ENCODE results near the gene SLC7A9. TPM values are rescaled to one million over a fixed set of nuclear protein-coding genes. Genes with fewer than 3 reads are reported as not detected.

Gene SLC7A9
- polyA plus RNA-seq, 1 of the 3 experiments (the other 2 are of a cell fraction), result not detected

DNA sequence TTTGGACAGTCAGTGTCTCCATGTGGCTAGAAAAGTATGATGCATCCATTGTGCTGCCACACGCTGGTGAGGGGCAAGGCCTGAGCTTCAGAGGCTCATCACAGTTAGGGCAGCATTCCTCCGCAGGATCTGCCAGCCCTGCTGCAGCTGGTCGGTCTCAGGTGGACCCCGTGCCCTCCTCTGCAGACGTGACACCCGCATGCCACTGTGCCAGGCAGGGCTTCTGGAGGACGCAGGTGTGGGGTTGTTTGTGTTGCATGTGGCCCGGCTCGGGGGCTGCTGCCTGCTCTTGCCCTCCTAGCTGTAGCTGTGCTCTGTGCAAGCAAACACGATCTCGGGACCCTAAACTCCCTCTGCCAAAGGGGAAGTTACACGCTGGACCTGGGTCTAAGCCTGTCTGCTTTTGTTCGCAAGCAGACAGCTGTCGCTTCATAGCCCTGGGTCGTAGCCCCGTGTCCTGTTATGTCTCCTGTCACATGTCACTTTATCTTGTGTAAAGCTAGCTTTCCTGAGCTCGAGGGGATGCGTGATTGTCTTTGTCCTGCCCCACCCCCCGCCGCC lies 45.3 kb downstream of the SLC7A9 start:
- H3K79me2 ChIP-seq (ENCODE audit: insufficient read depth), result no peaks in the 10 kb centered on the region
- no peaks in the 10 kb centered on the region for H3F3A ChIP-seq (replicated peaks; ENCODE audit: insufficient read depth)
- H2AFZ ChIP-seq (ENCODE audit: low read depth), result no peak overlapping the region
- no peak overlapping the region for H3K9ac ChIP-seq
- H3K9me2 ChIP-seq, result no peaks in the 10 kb centered on the region
- H3K4me2 ChIP-seq, result no peak overlapping the region
- TF ChIP-seq SIN3A (IDR thresholded peaks at IDR 0.05; ENCODE audit: borderline replicate concordance, low read depth, low read length), result no peak
- 0 out of 4 replicates have a peak, but pooled peaks of 1 of the 2 experiments have one; percentile 16 for TF ChIP-seq EP300 (IDR thresholded peaks at IDR 0.05; ENCODE audit: borderline replicate concordance in 1 of 2, low read depth in 1 of 2, low read length in 1 of 2)
- TF ChIP-seq TCF12 (IDR thresholded peaks at IDR 0.05), result no peak
- POLR2A ChIA-PET, result no interaction called here
- no peaks in the 10 kb centered on the region for H4K20me1 ChIP-seq (ENCODE audit: insufficient read depth)
- no peak overlapping the region for H3K27ac ChIP-seq (ENCODE audit: low read depth in 2 of 2, low read length in 1 of 2)
- peaks cover 6% of the 10 kb centered on the region; the same call in 1 of the 2 replicates for H3K27me3 ChIP-seq (ENCODE audit: insufficient read depth)
- H3K9me3 ChIP-seq, result no peaks in the 10 kb centered on the region
- CTCF ChIA-PET, result no interaction called here
- peak; percentile 59 for DNase-seq
- H3K4me3 ChIP-seq (ENCODE audit: low read depth in 2 of 2, low read length in 1 of 2), result no peak overlapping the region
- no peaks in the 10 kb centered on the region for H3K36me3 ChIP-seq (replicated peaks in 1 of 2; ENCODE audit: control insufficient read depth in 1 of 2, insufficient read depth in 2 of 2, low read length in 1 of 2)
- 52% methylated on average over 16 of the region's 20 CpGs for WGBS (ENCODE audit: low lambda C conversion rate)
- H3K4me1 ChIP-seq (ENCODE audit: control insufficient read depth in 1 of 2, insufficient read depth in 2 of 2, low read depth in 1 of 2, low read length in 1 of 2), result peaks cover 0 to 14% of the 10 kb centered on the region in 2 experiments; a peak in 1 of 4 replicates

DNA sequence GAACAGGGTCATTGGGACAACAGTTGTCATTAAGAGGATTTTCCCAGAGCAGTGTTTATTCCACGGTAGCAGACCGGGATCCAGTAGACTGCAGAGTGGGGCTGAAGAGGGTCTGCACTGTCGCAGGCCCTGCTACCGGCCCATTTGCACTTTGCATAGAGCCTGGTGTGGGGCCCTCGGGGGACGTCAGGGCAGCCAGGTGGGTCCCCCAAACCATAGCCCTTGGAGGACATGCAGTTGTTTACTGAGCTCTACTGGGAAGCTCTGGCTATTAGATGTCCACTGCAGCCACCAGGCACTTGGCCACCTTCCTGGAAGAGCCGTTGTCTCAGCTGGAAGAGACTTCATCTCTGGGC lies 45.8 kb downstream of the SLC7A9 start:
- Histone ChIP-seq H3K4me2 (no peak overlapping the region), H3K9me3 (no peaks in the 10 kb centered on the region), H3K27me3 (ENCODE audit: insufficient read depth) (peaks cover 2% of the 10 kb centered on the region; the same call in 1 of the 2 replicates), H3K9me2 (no peaks in the 10 kb centered on the region), H3F3A (replicated peaks; ENCODE audit: insufficient read depth) (no peaks in the 10 kb centered on the region), H3K79me2 (ENCODE audit: insufficient read depth) (no peaks in the 10 kb centered on the region), H3K4me1 (ENCODE audit: control insufficient read depth in 1 of 2, insufficient read depth in 2 of 2, low read depth in 1 of 2, low read length in 1 of 2) (peaks cover 0 to 14% of the 10 kb centered on the region in 2 experiments; a peak in 1 of 4 replicates), H3K4me3 (ENCODE audit: low read depth in 2 of 2, low read length in 1 of 2) (no peak overlapping the region), H4K20me1 (ENCODE audit: insufficient read depth) (no peaks in the 10 kb centered on the region), H3K36me3 (replicated peaks in 1 of 2; ENCODE audit: control insufficient read depth in 1 of 2, insufficient read depth in 2 of 2, low read length in 1 of 2) (no peaks in the 10 kb centered on the region), H3K27ac (ENCODE audit: low read depth in 2 of 2, low read length in 1 of 2) (no peak overlapping the region), H3K9ac (no peak overlapping the region), H2AFZ (ENCODE audit: low read depth) (no peak overlapping the region)
- DNase-seq, result no peak
- no peak for TF ChIP-seq NRF1 (IDR thresholded peaks at IDR 0.05; ENCODE audit: low read depth, low read length)
- TF ChIP-seq, protein P1, sequence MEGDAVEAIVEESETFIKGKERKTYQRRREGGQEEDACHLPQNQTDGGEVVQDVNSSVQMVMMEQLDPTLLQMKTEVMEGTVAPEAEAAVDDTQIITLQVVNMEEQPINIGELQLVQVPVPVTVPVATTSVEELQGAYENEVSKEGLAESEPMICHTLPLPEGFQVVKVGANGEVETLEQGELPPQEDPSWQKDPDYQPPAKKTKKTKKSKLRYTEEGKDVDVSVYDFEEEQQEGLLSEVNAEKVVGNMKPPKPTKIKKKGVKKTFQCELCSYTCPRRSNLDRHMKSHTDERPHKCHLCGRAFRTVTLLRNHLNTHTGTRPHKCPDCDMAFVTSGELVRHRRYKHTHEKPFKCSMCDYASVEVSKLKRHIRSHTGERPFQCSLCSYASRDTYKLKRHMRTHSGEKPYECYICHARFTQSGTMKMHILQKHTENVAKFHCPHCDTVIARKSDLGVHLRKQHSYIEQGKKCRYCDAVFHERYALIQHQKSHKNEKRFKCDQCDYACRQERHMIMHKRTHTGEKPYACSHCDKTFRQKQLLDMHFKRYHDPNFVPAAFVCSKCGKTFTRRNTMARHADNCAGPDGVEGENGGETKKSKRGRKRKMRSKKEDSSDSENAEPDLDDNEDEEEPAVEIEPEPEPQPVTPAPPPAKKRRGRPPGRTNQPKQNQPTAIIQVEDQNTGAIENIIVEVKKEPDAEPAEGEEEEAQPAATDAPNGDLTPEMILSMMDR (IDR thresholded peaks at IDR 0.05), result no peak
- TF ChIP-seq FOSL2 (IDR thresholded peaks at IDR 0.05; ENCODE audit: borderline replicate concordance, low read depth), result no peak
- ChIA-PET POLR2A (no interaction called here), CTCF (no interaction called here)
- 86% methylated on average over 3 of the region's 7 CpGs for WGBS (ENCODE audit: low lambda C conversion rate)

DNA sequence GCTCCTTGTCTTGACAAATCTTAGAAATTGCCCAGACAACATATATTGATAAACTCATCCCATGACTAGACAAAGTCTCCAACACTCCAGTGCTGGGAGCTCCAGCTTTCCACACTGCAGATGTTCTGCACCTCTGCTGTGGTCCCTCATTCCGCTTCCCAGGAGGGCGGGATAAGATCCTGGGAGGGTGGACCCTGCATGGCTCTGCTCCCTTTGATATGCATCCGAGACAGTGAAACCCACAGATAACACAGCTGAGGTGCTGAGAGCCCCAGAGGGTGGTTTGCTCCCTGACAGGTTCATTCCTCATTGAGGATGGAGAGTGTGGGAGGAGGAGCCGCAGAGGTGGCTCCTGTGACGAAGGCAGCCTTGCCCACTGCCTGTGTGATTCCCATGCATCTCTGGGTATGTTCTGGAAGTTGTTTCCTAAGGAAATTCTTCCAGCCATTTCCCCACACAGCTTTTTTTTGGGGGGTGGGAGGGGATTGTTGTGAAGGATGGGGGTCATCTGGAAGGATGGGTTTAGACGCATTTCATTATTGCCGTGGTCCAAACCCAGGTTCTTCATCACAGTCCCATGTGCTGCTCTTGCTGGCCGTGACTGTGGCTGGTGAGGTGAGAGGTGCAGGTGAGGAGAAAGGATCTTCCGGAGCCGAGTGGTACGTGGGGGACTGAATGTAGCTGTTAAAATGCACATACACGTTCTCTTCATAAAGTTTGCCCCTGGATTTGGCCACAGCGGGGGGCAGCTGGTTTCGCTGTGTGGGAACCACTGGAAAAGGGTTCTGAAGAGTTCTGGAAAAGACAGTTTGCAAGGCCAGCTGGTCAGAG lies 46.4 kb downstream of the SLC7A9 start:
- H3K9me3 ChIP-seq, result no peaks in the 10 kb centered on the region
- POLR2A ChIA-PET, result no interaction called here
- peaks cover 0 to 20% of the 10 kb centered on the region in 2 experiments; a peak in 1 of 4 replicates for H3K4me1 ChIP-seq (ENCODE audit: control insufficient read depth in 1 of 2, insufficient read depth in 2 of 2, low read depth in 1 of 2, low read length in 1 of 2)
- no peaks in the 10 kb centered on the region; the same call in 1 of the 2 replicates for H3K27me3 ChIP-seq (ENCODE audit: insufficient read depth)
- no peak overlapping the region for H3K4me3 ChIP-seq (ENCODE audit: low read depth in 2 of 2, low read length in 1 of 2)
- H4K20me1 ChIP-seq (ENCODE audit: insufficient read depth), result no peaks in the 10 kb centered on the region
- H3K9ac ChIP-seq, result no peak overlapping the region
- H3K4me2 ChIP-seq, result no peak overlapping the region
- H3K36me3 ChIP-seq (replicated peaks in 1 of 2; ENCODE audit: control insufficient read depth in 1 of 2, insufficient read depth in 2 of 2, low read length in 1 of 2), result no peaks in the 10 kb centered on the region
- no peaks in the 10 kb centered on the region for H3K9me2 ChIP-seq
- 57% methylated on average over 13 of the region's 14 CpGs for WGBS (ENCODE audit: low lambda C conversion rate)
- no peaks in the 10 kb centered on the region for H3K79me2 ChIP-seq (ENCODE audit: insufficient read depth)
- no peak for DNase-seq
- H2AFZ ChIP-seq (ENCODE audit: low read depth), result no peak overlapping the region
- CTCF ChIA-PET, result interaction anchor here (0.6 kb wide), 1 partner anchor 58 kb away, joined by 3 read pairs; no protein-coding TSS in a partner anchor
- H3F3A ChIP-seq (replicated peaks; ENCODE audit: insufficient read depth), result no peaks in the 10 kb centered on the region
- no peak overlapping the region for H3K27ac ChIP-seq (ENCODE audit: low read depth in 2 of 2, low read length in 1 of 2)
- TF ChIP-seq, protein P2, sequence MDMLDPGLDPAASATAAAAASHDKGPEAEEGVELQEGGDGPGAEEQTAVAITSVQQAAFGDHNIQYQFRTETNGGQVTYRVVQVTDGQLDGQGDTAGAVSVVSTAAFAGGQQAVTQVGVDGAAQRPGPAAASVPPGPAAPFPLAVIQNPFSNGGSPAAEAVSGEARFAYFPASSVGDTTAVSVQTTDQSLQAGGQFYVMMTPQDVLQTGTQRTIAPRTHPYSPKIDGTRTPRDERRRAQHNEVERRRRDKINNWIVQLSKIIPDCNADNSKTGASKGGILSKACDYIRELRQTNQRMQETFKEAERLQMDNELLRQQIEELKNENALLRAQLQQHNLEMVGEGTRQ (IDR thresholded peaks at IDR 0.05; ENCODE audit: borderline replicate concordance, low read depth, low read length), result no peak
- TF ChIP-seq CHD2 (IDR thresholded peaks at IDR 0.05; ENCODE audit: low read length, partially characterized antibody) (no peak), EZH2phosphoT487 (IDR thresholded peaks at IDR 0.05; ENCODE audit: borderline replicate concordance, low read depth) (no peak), ELF1 (IDR thresholded peaks at IDR 0.05) (no peak), RCOR1 (IDR thresholded peaks at IDR 0.05; ENCODE audit: low read length) (no peak)
- TF ChIP-seq, protein P3, sequence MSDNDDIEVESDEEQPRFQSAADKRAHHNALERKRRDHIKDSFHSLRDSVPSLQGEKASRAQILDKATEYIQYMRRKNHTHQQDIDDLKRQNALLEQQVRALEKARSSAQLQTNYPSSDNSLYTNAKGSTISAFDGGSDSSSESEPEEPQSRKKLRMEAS (IDR thresholded peaks at IDR 0.05; ENCODE audit: low read depth), result no peak
- TF ChIP-seq, protein P4, sequence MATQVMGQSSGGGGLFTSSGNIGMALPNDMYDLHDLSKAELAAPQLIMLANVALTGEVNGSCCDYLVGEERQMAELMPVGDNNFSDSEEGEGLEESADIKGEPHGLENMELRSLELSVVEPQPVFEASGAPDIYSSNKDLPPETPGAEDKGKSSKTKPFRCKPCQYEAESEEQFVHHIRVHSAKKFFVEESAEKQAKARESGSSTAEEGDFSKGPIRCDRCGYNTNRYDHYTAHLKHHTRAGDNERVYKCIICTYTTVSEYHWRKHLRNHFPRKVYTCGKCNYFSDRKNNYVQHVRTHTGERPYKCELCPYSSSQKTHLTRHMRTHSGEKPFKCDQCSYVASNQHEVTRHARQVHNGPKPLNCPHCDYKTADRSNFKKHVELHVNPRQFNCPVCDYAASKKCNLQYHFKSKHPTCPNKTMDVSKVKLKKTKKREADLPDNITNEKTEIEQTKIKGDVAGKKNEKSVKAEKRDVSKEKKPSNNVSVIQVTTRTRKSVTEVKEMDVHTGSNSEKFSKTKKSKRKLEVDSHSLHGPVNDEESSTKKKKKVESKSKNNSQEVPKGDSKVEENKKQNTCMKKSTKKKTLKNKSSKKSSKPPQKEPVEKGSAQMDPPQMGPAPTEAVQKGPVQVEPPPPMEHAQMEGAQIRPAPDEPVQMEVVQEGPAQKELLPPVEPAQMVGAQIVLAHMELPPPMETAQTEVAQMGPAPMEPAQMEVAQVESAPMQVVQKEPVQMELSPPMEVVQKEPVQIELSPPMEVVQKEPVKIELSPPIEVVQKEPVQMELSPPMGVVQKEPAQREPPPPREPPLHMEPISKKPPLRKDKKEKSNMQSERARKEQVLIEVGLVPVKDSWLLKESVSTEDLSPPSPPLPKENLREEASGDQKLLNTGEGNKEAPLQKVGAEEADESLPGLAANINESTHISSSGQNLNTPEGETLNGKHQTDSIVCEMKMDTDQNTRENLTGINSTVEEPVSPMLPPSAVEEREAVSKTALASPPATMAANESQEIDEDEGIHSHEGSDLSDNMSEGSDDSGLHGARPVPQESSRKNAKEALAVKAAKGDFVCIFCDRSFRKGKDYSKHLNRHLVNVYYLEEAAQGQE (IDR thresholded peaks at IDR 0.05; ENCODE audit: low read depth, low read length), result no peak

Measured in SK-N-SH (cell line).